Endothelial cell of umbilical vein (primary cell): Measurements from ENCODE around the gene KRT77. TPM values are rescaled to one million over a fixed set of nuclear protein-coding genes. Genes with fewer than 3 reads are reported as not detected.

Experiments
- BruUV-seq: library from RNA; stranded (reverse); fragments of 400-500 nt; replicated peaks from 2 replicates; lab custom pipeline; 2021; lab: Mats Ljungman, UMichigan
- CTCF ChIA-PET: fragments of 300-600, 350-600 bp; sonication (Branson Sonifier 250); formaldehyde crosslinking; loops from one replicate; lab custom pipeline; 2021; ENCODE audit warnings: antibody characterized with exemption, inconsistent platforms; lab: Charles Lee
- POLR2A ChIA-PET: fragments of 300-600, 350-600 bp; sonication (Branson Sonifier 250); formaldehyde crosslinking; loops from one replicate; lab custom pipeline; 2021; ENCODE audit warnings: antibody characterized with exemption, inconsistent platforms; lab: Charles Lee
- DNase-seq: peaks from one replicate; pipeline ENCODE4 v3.0.0-alpha.2; 2011; ENCODE audit warnings: low read depth, low spot score
- FAIRE-seq: peaks from 2 replicates; lab custom pipeline; 2011; peaks lifted over from hg19 to GRCh38; lab: Jason Lieb, UNC
- H2AFZ ChIP-seq: 2 replicates; pipeline ENCODE4 v1.6.0; 2012; ENCODE audit warnings: low read depth, low read length, control low read depth, inconsistent platforms
- H3K27ac ChIP-seq: 2 replicates; pipeline ENCODE4 v1.5.1; 2011; ENCODE audit warnings: low read depth, mild to moderate bottlenecking, control low read depth, low read length, moderate library complexity; ENCODE audit not compliant: insufficient read depth
- H3K27me3 ChIP-seq, 2 experiments: 2 replicates each; pipeline versions ENCODE4 v1.6.0 to v1.6.1; 2011; ENCODE audit warnings: low read length in 2 of 2, mixed read lengths in 1 of 2; ENCODE audit not compliant: control insufficient read depth in 2 of 2, insufficient read depth in 2 of 2
- H3K36me3 ChIP-seq, 2 experiments: 2 replicates in 1 of 2; 3 replicates in 1 of 2; pipeline ENCODE4 v1.5.1; 2011; ENCODE audit warnings: low read length in 2 of 2, mild to moderate bottlenecking in 1 of 2, moderate library complexity in 1 of 2; ENCODE audit not compliant: control insufficient read depth in 2 of 2, insufficient read depth in 2 of 2; ENCODE audit errors: extremely low read depth in 1 of 2
- H3K4me1 ChIP-seq: 3 replicates; pipeline ENCODE4 v1.5.1; 2011; ENCODE audit warnings: mild to moderate bottlenecking, low read length; ENCODE audit not compliant: control insufficient read depth, insufficient read depth; ENCODE audit errors: extremely low read depth
- H3K4me2 ChIP-seq: 2 replicates; pipeline ENCODE4 v1.6.1; 2011; ENCODE audit warnings: low read length, control low read depth, mixed read lengths; ENCODE audit not compliant: insufficient read depth
- H3K4me3 ChIP-seq, 3 experiments: fragments of 200-600 bp in 1 of 3; sonication (generic), shearing (Covaris generic) in 1 of 3; replicated peaks in 1 of 3; 2 replicates each; pipeline ENCODE4 v1.5.1; 2011 to 2016; ENCODE audit warnings: control low read depth in 3 of 3, low read length in 3 of 3, mild to moderate bottlenecking in 2 of 3, inconsistent platforms in 1 of 3, low read depth in 1 of 3, moderate library complexity in 1 of 3; ENCODE audit not compliant: insufficient read depth in 1 of 3
- H3K79me2 ChIP-seq: 2 replicates; pipeline ENCODE4 v1.6.0; 2012; ENCODE audit warnings: low read length, inconsistent platforms; ENCODE audit not compliant: control insufficient read depth, insufficient read depth
- H3K9ac ChIP-seq: replicated peaks from 2 replicates; pipeline ENCODE3; 2011; ENCODE audit warnings: low read length, control low read depth; ENCODE audit not compliant: insufficient read depth; ENCODE audit errors: extremely low read depth
- H3K9me1 ChIP-seq: replicated peaks from 3 replicates; pipeline ENCODE4 v1.6.0; 2011; ENCODE audit warnings: mild to moderate bottlenecking, low read length; ENCODE audit not compliant: control insufficient read depth, insufficient read depth; ENCODE audit errors: extremely low read depth
- H3K9me3 ChIP-seq: replicated peaks from 2 replicates; pipeline ENCODE4 v1.5.1; 2012; ENCODE audit warnings: low read length, inconsistent platforms; ENCODE audit not compliant: control insufficient read depth, insufficient read depth
- H4K20me1 ChIP-seq: replicated peaks from 2 replicates; pipeline ENCODE3; 2011; ENCODE audit warnings: mild to moderate bottlenecking, low read length; ENCODE audit not compliant: control insufficient read depth, insufficient read depth; ENCODE audit errors: extremely low read depth
- EZH2 ChIP-seq: IDR thresholded peaks from 2 replicates; pipeline ENCODE4 v1.6.1; 2012; ENCODE audit warnings: borderline replicate concordance, low read depth, mild to moderate bottlenecking, moderate library complexity, low read length, inconsistent platforms; ENCODE audit not compliant: severe bottlenecking
- FOS ChIP-seq: IDR thresholded peaks from 2 replicates; pipeline ENCODE4 v1.6.1; 2011; ENCODE audit warnings: mild to moderate bottlenecking, low read length, moderate library complexity, borderline replicate concordance; ENCODE audit not compliant: insufficient read depth
- GATA2 ChIP-seq: IDR thresholded peaks from 2 replicates; pipeline ENCODE4 v1.7.0; 2011; ENCODE audit warnings: low read depth, mild to moderate bottlenecking, moderate library complexity, mixed read lengths, low read length; ENCODE audit not compliant: insufficient read length, insufficient read depth
- JUN ChIP-seq: IDR thresholded peaks from 2 replicates; pipeline ENCODE4 v1.6.1; 2011; ENCODE audit warnings: borderline replicate concordance, low read depth; ENCODE audit not compliant: insufficient read length, insufficient read depth
- MYC ChIP-seq: IDR thresholded peaks from one replicate; pipeline ENCODE4 v1.6.1; 2011; ENCODE audit warnings: mild to moderate bottlenecking, low read depth, low read length
- POLR2A ChIP-seq: IDR thresholded peaks from 2 replicates; pipeline ENCODE4 v1.6.1; 2012; ENCODE audit warnings: low read depth, mild to moderate bottlenecking, control low read depth, low read length
- POLR2AphosphoS5 ChIP-seq: IDR thresholded peaks from 2 replicates; pipeline ENCODE4 v1.6.1; 2012; ENCODE audit warnings: low read depth, mild to moderate bottlenecking, control low read depth, low read length, moderate library complexity; ENCODE audit not compliant: insufficient read depth
- dilution Hi-C: fragments of 300-500 bp; cut with MboI; formaldehyde crosslinking; loops from one replicate; pipeline ENCODE4 v1.15.0; 2019; ENCODE audit warnings: low sequenced_read_pairs; ENCODE audit not compliant: extremely low pct_ligation_motif_present
- intact Hi-C: fragments of 100-400 bp; cut with micrococcal nuclease; formaldehyde crosslinking; loops from one replicate; pipeline ENCODE4 v1.10.0; 2022
- polyA plus RNA-seq, 4 experiments: library from polyadenylated mRNA; depleted of rRNA in 3 of 4; stranded (reverse) in 3 of 4; unstranded in 1 of 4; fragments of >200 nt; gene quantifications; 2 replicates each; pipeline versions ENCODE4 v1.2.1 to v1.2.3, GENCODE V29; 2011 to 2012; ENCODE audit warnings: missing spikeins in 1 of 4
- total RNA-seq: library from RNA; stranded (reverse); gene quantifications from 2 replicates; pipeline ENCODE4 v1.2.3, GENCODE V29; 2021
- TF ChIP-seq, protein P1 (sequence below), 2 donors: IDR thresholded peaks; 1 replicate in 1 of 2; 2 replicates in 1 of 2; pipeline ENCODE4 v1.5.1; 2011; ENCODE audit warnings: low read length in 2 of 2, mild to moderate bottlenecking in 2 of 2, moderate library complexity in 2 of 2, control low read depth in 1 of 2, inconsistent platforms in 1 of 2, low read depth in 1 of 2; ENCODE audit not compliant: insufficient read depth in 1 of 2; ENCODE audit errors: extremely low read depth in 1 of 2

The KRT77 gene
- total and polyA plus RNA-seq, 2 donors (not counting 3 experiments of a cell fraction or from before 2014, with no cell fraction given): not detected

DNA sequence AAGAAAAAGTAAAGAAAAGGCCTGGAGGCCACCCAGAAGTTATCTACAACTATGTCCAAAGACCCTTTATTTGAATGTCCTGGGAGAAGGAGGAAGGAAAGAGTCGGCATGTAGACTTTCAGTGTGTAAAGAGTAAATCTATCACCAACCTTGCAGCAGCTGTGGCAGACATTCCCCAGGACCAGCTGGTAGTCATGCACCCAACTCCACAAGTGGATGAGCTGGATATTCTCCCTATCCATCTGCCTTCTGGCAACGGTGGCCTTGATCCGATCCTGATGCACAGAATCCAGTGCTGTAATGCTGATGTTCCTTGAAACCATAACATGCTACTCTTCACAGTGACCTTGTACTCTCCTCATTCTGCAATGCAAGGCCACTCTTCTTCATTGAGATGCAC, 46.5 kb upstream of the KRT77 start:
- H2AFZ ChIP-seq: no peak overlapping the region
- dilution Hi-C loops: no loop called here
- DNase-seq (no peak), FAIRE-seq (no peak)
- intact Hi-C loops: no loop called here
- H3K27me3 ChIP-seq: no peaks in the 10 kb centered on the region
- TF ChIP-seq GATA2 (no peak), JUN (no peak), POLR2A (no peak), MYC (no peak), EZH2 (no peak), FOS (no peak), POLR2AphosphoS5 (no peak)
- TF ChIP-seq, protein P1, sequence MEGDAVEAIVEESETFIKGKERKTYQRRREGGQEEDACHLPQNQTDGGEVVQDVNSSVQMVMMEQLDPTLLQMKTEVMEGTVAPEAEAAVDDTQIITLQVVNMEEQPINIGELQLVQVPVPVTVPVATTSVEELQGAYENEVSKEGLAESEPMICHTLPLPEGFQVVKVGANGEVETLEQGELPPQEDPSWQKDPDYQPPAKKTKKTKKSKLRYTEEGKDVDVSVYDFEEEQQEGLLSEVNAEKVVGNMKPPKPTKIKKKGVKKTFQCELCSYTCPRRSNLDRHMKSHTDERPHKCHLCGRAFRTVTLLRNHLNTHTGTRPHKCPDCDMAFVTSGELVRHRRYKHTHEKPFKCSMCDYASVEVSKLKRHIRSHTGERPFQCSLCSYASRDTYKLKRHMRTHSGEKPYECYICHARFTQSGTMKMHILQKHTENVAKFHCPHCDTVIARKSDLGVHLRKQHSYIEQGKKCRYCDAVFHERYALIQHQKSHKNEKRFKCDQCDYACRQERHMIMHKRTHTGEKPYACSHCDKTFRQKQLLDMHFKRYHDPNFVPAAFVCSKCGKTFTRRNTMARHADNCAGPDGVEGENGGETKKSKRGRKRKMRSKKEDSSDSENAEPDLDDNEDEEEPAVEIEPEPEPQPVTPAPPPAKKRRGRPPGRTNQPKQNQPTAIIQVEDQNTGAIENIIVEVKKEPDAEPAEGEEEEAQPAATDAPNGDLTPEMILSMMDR (IDR thresholded peaks at IDR 0.05; ENCODE audit: extremely low read depth in 1 of 2, insufficient read depth in 1 of 2, low read depth in 1 of 2, low read length in 2 of 2): no peak
- no peaks in the 10 kb centered on the region for H3K9me1 ChIP-seq
- no TSS peak for BruUV-seq
- no peaks in the 10 kb centered on the region for H3K79me2 ChIP-seq
- H3K9me3 ChIP-seq: no peaks in the 10 kb centered on the region
- no peak overlapping the region for H3K9ac ChIP-seq
- POLR2A ChIA-PET: interaction anchor here (0.6 kb wide), 1 partner anchor 102 kb away, joined by 4 read pairs; no protein-coding TSS in a partner anchor
- H3K4me2 ChIP-seq: no peak overlapping the region
- H3K4me1 ChIP-seq: no peaks in the 10 kb centered on the region
- H3K27ac ChIP-seq: no peak overlapping the region
- CTCF ChIA-PET: no interaction called here
- no peaks in the 10 kb centered on the region for H3K36me3 ChIP-seq
- H3K4me3 ChIP-seq: no peak overlapping the region
- no peaks in the 10 kb centered on the region for H4K20me1 ChIP-seq
